Stimulated activated CD8-positive, alpha-beta memory T cell treated with anti-CD3 and anti-CD28 coated beads, Interleukin-7, amount 100 ng/mL, for 48 hours (primary cell): Measurements from ENCODE around the gene SLMAP.
"Not testable (repeated sequence)": the region's sequence is repeated elsewhere in the genome, so short reads cannot be mapped to it uniquely, and the experiment has no call there.

ENCODE experiments used
- DNase-seq, 2 donors: peaks; one replicate each; pipeline ENCODE4 v3.0.0-alpha.2; 2020; ENCODE audit warnings: low read depth in 1 of 2; ENCODE audit errors: extremely low read depth in 1 of 2

Gene SLMAP

GRCh38 chr3:57788624-57789018 lies 32.5 kb downstream of the SLMAP start:
- DNase-seq = no peak

GRCh38 chr3:57791245-57791644 lies 35.1 kb downstream of the SLMAP start:
- DNase-seq = no peak

- DNase-seq = no peak
These were observed 36.1 kb downstream of the SLMAP start for GRCh38 chr3:57792198-57792597.

GRCh38 chr3:57793737-57794187 lies 37.7 kb downstream of the SLMAP start:
- DNase-seq = no peak

GRCh38 chr3:57794501-57794900 lies 38.4 kb downstream of the SLMAP start:
- no peak for DNase-seq

- DNase-seq = no peak
These were observed 38.8 kb downstream of the SLMAP start for GRCh38 chr3:57794951-57795350.

- DNase-seq = no peak
These were observed 40.2 kb downstream of the SLMAP start for GRCh38 chr3:57796261-57796660.

- no peak for DNase-seq
These were observed 41.8 kb downstream of the SLMAP start for GRCh38 chr3:57797701-57798487.

- no peak for DNase-seq
These were observed 47.6 kb downstream of the SLMAP start for GRCh38 chr3:57803647-57804081.

- DNase-seq = no peak
These were observed 49.2 kb downstream of the SLMAP start for GRCh38 chr3:57805266-57805665.

- DNase-seq = no peak
These were observed 49.6 kb downstream of the SLMAP start for GRCh38 chr3:57805674-57806073.

- DNase-seq = not testable (repeated sequence)
These were observed 50.1 kb downstream of the SLMAP start for GRCh38 chr3:57806195-57806594.

GRCh38 chr3:57808961-57809608 lies 53.0 kb downstream of the SLMAP start:
- no peak for DNase-seq

- no peak for DNase-seq
These were observed 53.5 kb downstream of the SLMAP start for GRCh38 chr3:57809609-57809968.

- DNase-seq = no peak
These were observed 53.9 kb downstream of the SLMAP start for GRCh38 chr3:57810048-57810447.

GRCh38 chr3:57810471-57811137 lies 54.5 kb downstream of the SLMAP start:
- DNase-seq = no peak

- DNase-seq = peak in 1 of 2 donors; percentile 16
These were observed 58.9 kb downstream of the SLMAP start for GRCh38 chr3:57815036-57815435.

- DNase-seq = no peak
These were observed 60.5 kb downstream of the SLMAP start for GRCh38 chr3:57816471-57817095.

- DNase-seq = no peak
These were observed 62.7 kb downstream of the SLMAP start for GRCh38 chr3:57818772-57819171.

GRCh38 chr3:57820479-57820878 lies 64.4 kb downstream of the SLMAP start:
- DNase-seq = no peak

GRCh38 chr3:57821765-57822164 lies 65.7 kb downstream of the SLMAP start:
- DNase-seq = no peak
